ENCODE measurements around the gene AVL9. TPM values are rescaled to one million over a fixed set of nuclear protein-coding genes. Genes with fewer than 3 reads are reported as not detected.
A peak's percentile ranks its signal among the peaks of the same experiment; 100 is the strongest.

The AVL9 gene
- 78.3 TPM for total RNA-seq

GRCh38 chr7:32495298-32496051 is at the start of gene AVL9:
Gene AVL9, plus strand, starts transcription at chr7:32495489. Its CDS starts 221 bp downstream, at chr7:32495710.
- no peaks in the 10 kb centered on the region for H3K9me3 ChIP-seq
- no peaks in the 10 kb centered on the region for H3K27me3 ChIP-seq
- peak; percentile 96 to 99 for DNase-seq (ENCODE audit: low spot score in 2 of 2)
- peaks cover 7 to 12% of the 10 kb centered on the region in 2 donors for H3K4me1 ChIP-seq
- H3K4me3 ChIP-seq = peak within 1 kb of the TSS; percentile 82 to 97
- TF ChIP-seq CTCF (IDR thresholded peaks at IDR 0.05) = no peak
- intact Hi-C loops (cut with DNase I) = loop anchor here (1.0 to 10.0 kb wide), 5 partner anchors 69 to 634 kb away; partner anchors contain the start of genes BBS9, FKBP9 and KBTBD2
- H3K36me3 ChIP-seq = no peaks in the 10 kb centered on the region
- H3K27ac ChIP-seq = peak within 1 kb of the TSS; percentile 98 to 99

GRCh38 chr7:32447218-32447617 is 48.1 kb upstream of the AVL9 start:
- H3K27me3 ChIP-seq = no peaks in the 10 kb centered on the region
- H3K27ac ChIP-seq = no peak overlapping the region
- H3K4me1 ChIP-seq = no peaks in the 10 kb centered on the region
- intact Hi-C loops (cut with DNase I) = no loop called here
- H3K9me3 ChIP-seq = no peaks in the 10 kb centered on the region
- no peak overlapping the region for H3K4me3 ChIP-seq
- no peak for DNase-seq (ENCODE audit: low spot score in 2 of 2)
- TF ChIP-seq CTCF (IDR thresholded peaks at IDR 0.05) = no peak
- H3K36me3 ChIP-seq = no peaks in the 10 kb centered on the region

GRCh38 chr7:32453341-32454011 is 41.8 kb upstream of the AVL9 start:
- intact Hi-C loops (cut with DNase I) = no loop called here
- Histone ChIP-seq H3K27me3 (no peaks in the 10 kb centered on the region), H3K9me3 (no peaks in the 10 kb centered on the region), H3K4me3 (no peak overlapping the region), H3K27ac (no peak overlapping the region), H3K4me1 (no peaks in the 10 kb centered on the region), H3K36me3 (no peaks in the 10 kb centered on the region)
- no peak for DNase-seq (ENCODE audit: low spot score in 2 of 2)
- no peak for TF ChIP-seq CTCF (IDR thresholded peaks at IDR 0.05)

- no peak for DNase-seq (ENCODE audit: low spot score in 2 of 2)
- no peaks in the 10 kb centered on the region for H3K27me3 ChIP-seq
- H3K27ac ChIP-seq = no peak overlapping the region
- intact Hi-C loops (cut with DNase I) = no loop called here
- H3K4me3 ChIP-seq = no peak overlapping the region
- TF ChIP-seq CTCF (IDR thresholded peaks at IDR 0.05) = no peak
- H3K36me3 ChIP-seq = no peaks in the 10 kb centered on the region
- H3K9me3 ChIP-seq = no peaks in the 10 kb centered on the region
- no peaks in the 10 kb centered on the region for H3K4me1 ChIP-seq
Observed at GRCh38 chr7:32458025-32458424, 37.3 kb upstream of the AVL9 start.

GRCh38 chr7:32459788-32460187 is 35.5 kb upstream of the AVL9 start:
- no peak for TF ChIP-seq CTCF (IDR thresholded peaks at IDR 0.05)
- H3K27me3 ChIP-seq = no peaks in the 10 kb centered on the region
- H3K4me1 ChIP-seq = no peaks in the 10 kb centered on the region
- no peak overlapping the region for H3K4me3 ChIP-seq
- no peaks in the 10 kb centered on the region for H3K9me3 ChIP-seq
- intact Hi-C loops (cut with DNase I) = no loop called here
- DNase-seq (ENCODE audit: low spot score in 2 of 2) = no peak
- H3K27ac ChIP-seq = no peak overlapping the region
- no peaks in the 10 kb centered on the region for H3K36me3 ChIP-seq
